Endodermal cell (in vitro differentiated cells): ENCODE results near the gene CENPQ. TPM values are rescaled to one million over a fixed set of nuclear protein-coding genes. Genes with fewer than 3 reads are reported as not detected.

Experiments used
- DNase-seq: peaks from one replicate; pipeline ENCODE4 v3.0.0-alpha.2; 2017
- H3K27ac ChIP-seq: 2 replicates; pipeline ENCODE4 v1.5.1; 2013; ENCODE audit warnings: mild to moderate bottlenecking, low read depth, low read length, moderate library complexity
- H3K27me3 ChIP-seq: 2 replicates; pipeline ENCODE4 v1.6.1; 2013; ENCODE audit warnings: mild to moderate bottlenecking, low read length, moderate library complexity; ENCODE audit not compliant: insufficient read depth, control insufficient read depth, poor library complexity, severe bottlenecking
- H3K36me3 ChIP-seq: 2 replicates; pipeline ENCODE4 v1.7.0; 2013; ENCODE audit warnings: mild to moderate bottlenecking, low read length, moderate library complexity; ENCODE audit not compliant: control insufficient read depth, insufficient read depth
- H3K4me1 ChIP-seq: one replicate; pipeline ENCODE4 v1.7.0; 2013; ENCODE audit warnings: low read length; ENCODE audit not compliant: control insufficient read depth, insufficient read depth
- H3K4me3 ChIP-seq: 2 replicates; pipeline ENCODE4 v1.5.1; 2013; ENCODE audit warnings: mild to moderate bottlenecking, low read length, moderate library complexity
- H3K9ac ChIP-seq: 2 replicates; pipeline ENCODE4 v1.6.1; 2013; ENCODE audit warnings: mild to moderate bottlenecking, low read length, moderate library complexity; ENCODE audit not compliant: poor library complexity, severe bottlenecking; ENCODE audit errors: extremely low read depth
- H3K9me3 ChIP-seq: 2 replicates; pipeline ENCODE4 v1.6.1; 2013; ENCODE audit warnings: mild to moderate bottlenecking, low read length, moderate library complexity; ENCODE audit not compliant: control insufficient read depth
- H3K27ac Mint-ChIP-seq: 2 replicates; pipeline ENCODE4 v1.8.0; 2020; ENCODE audit warnings: mixed read lengths
- H3K27me3 Mint-ChIP-seq: 2 replicates; pipeline ENCODE4 v1.8.0; 2021; ENCODE audit warnings: mild to moderate bottlenecking, mixed read lengths; ENCODE audit not compliant: insufficient read depth
- H3K36me3 Mint-ChIP-seq: 2 replicates; pipeline ENCODE4 v1.8.0; 2020; ENCODE audit warnings: low read depth, mixed read lengths
- H3K4me1 Mint-ChIP-seq: 2 replicates; pipeline ENCODE4 v1.8.0; 2020; ENCODE audit warnings: mixed read lengths
- H3K4me3 Mint-ChIP-seq: 2 replicates; pipeline ENCODE4 v1.8.0; 2020; ENCODE audit warnings: mild to moderate bottlenecking, moderate library complexity, mixed read lengths
- H3K9me3 Mint-ChIP-seq: 2 replicates; pipeline ENCODE4 v1.8.0; 2020; ENCODE audit warnings: mild to moderate bottlenecking, mixed read lengths
- CTCF ChIP-seq: fragments of 200-600 bp; sonication (generic); conservative IDR thresholded peaks from 2 replicates; pipeline ENCODE4 v1.5.0; 2021; ENCODE audit warnings: antibody characterized with exemption, mild to moderate bottlenecking
- WGBS, 2 experiments: methylation state at CpG; one replicate each; pipeline versions ENCODE4 v1.1.5 to v1.1.7; 2013; ENCODE audit warnings: missing lambda C conversion rate in 2 of 2, mixed read lengths in 1 of 2; ENCODE audit not compliant: insufficient coverage in 1 of 2, insufficient read length in 1 of 2; 5-methylcytosine and 5-hydroxymethylcytosine counted together
- total RNA-seq, 2 donors: library from RNA; stranded (reverse); fragmentation: NEBNext Ultra II Directional in 1 of 2; extraction: Animal tissue kit (Norgen Biotek cat#: 25700) in 1 of 2; gene quantifications; 2 replicates in 1 of 2; 3 replicates in 1 of 2; pipeline ENCODE4 v1.2.1, GENCODE V29; 2021

CENPQ gene
- total RNA-seq, 2 donors from 2014 or later, result 13.9 to 22.2 TPM

- peaks cover 6% of the 10 kb centered on the region for H3K27me3 Mint-ChIP-seq
- Histone ChIP-seq H3K9me3 (no peaks in the 10 kb centered on the region), H3K27ac (no peak overlapping the region), H3K36me3 (no peaks in the 10 kb centered on the region), H3K4me3 (no peak overlapping the region), H3K27me3 (no peaks in the 10 kb centered on the region), H3K4me1 (no peaks in the 10 kb centered on the region), H3K9ac (no peak overlapping the region)
- H3K27ac Mint-ChIP-seq, result no peak overlapping the region
- no peaks in the 10 kb centered on the region for H3K9me3 Mint-ChIP-seq
- TF ChIP-seq CTCF, result no peak
- H3K4me3 Mint-ChIP-seq, result no peak overlapping the region
- no peak for DNase-seq
- no peaks in the 10 kb centered on the region for H3K4me1 Mint-ChIP-seq
- WGBS, 2 experiments, result 40% methylated on average over 1 of the region's 2 CpGs; no CpG with 5 or more reads in 1 of the 2 experiments
- no peaks in the 10 kb centered on the region for H3K36me3 Mint-ChIP-seq
These were observed 67.1 kb downstream of the CENPQ start for GRCh38 chr6:49530141-49530776.

- Mint-ChIP-seq H3K9me3 (no peaks in the 10 kb centered on the region), H3K27me3 (peaks cover 4% of the 10 kb centered on the region), H3K36me3 (no peaks in the 10 kb centered on the region), H3K27ac (no peak overlapping the region), H3K4me3 (no peak overlapping the region), H3K4me1 (no peaks in the 10 kb centered on the region)
- Histone ChIP-seq H3K9me3 (no peaks in the 10 kb centered on the region), H3K27me3 (no peaks in the 10 kb centered on the region), H3K4me3 (no peak overlapping the region), H3K27ac (no peak overlapping the region), H3K36me3 (no peaks in the 10 kb centered on the region), H3K9ac (no peak overlapping the region), H3K4me1 (no peaks in the 10 kb centered on the region)
- peak; percentile 86 for TF ChIP-seq CTCF
- no peak for DNase-seq
- WGBS, 2 experiments, result 28 to 60% methylated on average over 1 to 3 of the region's 3 CpGs
These were observed 68.8 kb downstream of the CENPQ start for GRCh38 chr6:49531774-49532569.

GRCh38 chr6:49535795-49536194 is 72.6 kb downstream of the CENPQ start:
- H3K4me3 Mint-ChIP-seq, result no peak overlapping the region
- no peak overlapping the region for H3K27ac Mint-ChIP-seq
- no peak overlapping the region for H3K27ac ChIP-seq
- H3K4me3 ChIP-seq, result no peak overlapping the region
- no peak for DNase-seq
- no peaks in the 10 kb centered on the region for H3K36me3 ChIP-seq
- peaks cover 2% of the 10 kb centered on the region for H3K27me3 Mint-ChIP-seq
- H3K9ac ChIP-seq, result no peak overlapping the region
- H3K4me1 Mint-ChIP-seq, result no peaks in the 10 kb centered on the region
- no peaks in the 10 kb centered on the region for H3K9me3 ChIP-seq
- no peaks in the 10 kb centered on the region for H3K27me3 ChIP-seq
- H3K36me3 Mint-ChIP-seq, result no peaks in the 10 kb centered on the region
- TF ChIP-seq CTCF, result no peak
- WGBS, 2 experiments, result 86 to 95% methylated on average over 1 to 5 of the region's 5 CpGs
- H3K9me3 Mint-ChIP-seq, result no peaks in the 10 kb centered on the region
- no peaks in the 10 kb centered on the region for H3K4me1 ChIP-seq
